GM12891 (cell line): Measurements from ENCODE around the gene DEUP1. TPM values are rescaled to one million over a fixed set of nuclear protein-coding genes. Genes with fewer than 3 reads are reported as not detected.
"Not testable (repeated sequence)": the region's sequence is repeated elsewhere in the genome, so short reads cannot be mapped to it uniquely, and the experiment has no call there.

Source experiments
- DNase-seq: peaks from one replicate; pipeline ENCODE4 v3.0.0; 2011; ENCODE audit warnings: low spot score; ENCODE audit not compliant: insufficient read length
- FAIRE-seq: peaks from 2 replicates; lab custom pipeline; 2011; peaks lifted over from hg19 to GRCh38; lab: Jason Lieb, UNC
- PAX5 ChIP-seq: IDR thresholded peaks from 2 replicates; pipeline ENCODE4 v1.6.1; 2011; ENCODE audit warnings: low read length, moderate library complexity, mild to moderate bottlenecking; ENCODE audit not compliant: insufficient read depth, severe bottlenecking
- POLR2A ChIP-seq: IDR thresholded peaks from 2 replicates; pipeline ENCODE4 v1.6.1; 2011; ENCODE audit warnings: low read depth, low read length, control low read depth
- POLR2AphosphoS5 ChIP-seq: IDR thresholded peaks from 2 replicates; pipeline ENCODE4 v1.6.1; 2011; ENCODE audit warnings: low read depth, low read length, control low read depth
- POU2F2 ChIP-seq: IDR thresholded peaks from 2 replicates; pipeline ENCODE4 v1.6.1; 2011; ENCODE audit warnings: low read depth, mild to moderate bottlenecking, control low read depth, low read length, moderate library complexity
- SPI1 ChIP-seq: IDR thresholded peaks from 2 replicates; pipeline ENCODE4 v1.6.1; 2011; ENCODE audit warnings: low read depth, low read length, control low read depth
- TAF1 ChIP-seq: IDR thresholded peaks from 2 replicates; pipeline ENCODE4 v1.6.1; 2011; ENCODE audit warnings: low read depth, low read length, control low read depth
- polyA plus RNA-seq: library from polyadenylated mRNA; unstranded; fragments of >200 nt; gene quantifications from one replicate; pipeline ENCODE4 v1.2.1, GENCODE V29; 2012; ENCODE audit warnings: low read depth, missing spikeins, inconsistent platforms; ENCODE audit not compliant: missing spikeins

The DEUP1 gene
- polyA plus RNA-seq = 0.40 TPM

GRCh38 chr11:93330446-93330984 lies at the start of gene DEUP1:
DEUP1 (plus strand) TSS chr11:93330742; CDS start chr11:93332260, 1,518 bp downstream.
- FAIRE-seq (no peak), DNase-seq (peak; percentile 34)

GRCh38 chr11:93285430-93285829 lies 45.1 kb upstream of the DEUP1 start:
- TF ChIP-seq SPI1 (no peak), TAF1 (no peak), POLR2A (no peak), PAX5 (no peak), POU2F2 (no peak), POLR2AphosphoS5 (no peak)
- FAIRE-seq (no peak), DNase-seq (no peak)

More at GRCh38 chr11:93330446-93330984, at the start of gene DEUP1:
- TF ChIP-seq PAX5 = no peak
- TF ChIP-seq POLR2AphosphoS5 = no peak
- no peak for TF ChIP-seq TAF1
- no peak for TF ChIP-seq POLR2A
- TF ChIP-seq SPI1 = no peak
- no peak for TF ChIP-seq POU2F2

DNA sequence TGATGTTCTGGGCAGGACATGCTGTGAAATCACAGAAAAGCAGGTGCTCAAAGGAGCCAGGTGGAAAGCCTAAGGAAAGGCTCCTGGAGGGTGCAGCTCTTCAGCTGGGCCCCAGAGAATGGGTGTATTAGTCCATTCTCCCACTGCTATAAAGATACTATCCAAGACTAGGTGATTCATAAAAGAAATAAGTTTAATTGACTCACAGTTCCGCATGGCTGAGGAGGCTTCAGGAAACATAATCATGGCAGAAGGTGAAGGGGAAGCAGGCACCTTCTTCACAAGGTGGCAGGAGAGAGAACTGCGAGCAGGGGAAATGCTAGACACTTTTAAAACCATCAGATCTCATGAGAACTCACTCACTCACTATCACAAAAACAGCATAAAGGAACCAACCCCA lies 43.1 kb upstream of the DEUP1 start:
- DNase-seq (no peak), FAIRE-seq (no peak)
- no peak for TF ChIP-seq POLR2A
- TF ChIP-seq SPI1 = no peak
- no peak for TF ChIP-seq TAF1
- TF ChIP-seq POU2F2 = no peak
- no peak for TF ChIP-seq PAX5
- no peak for TF ChIP-seq POLR2AphosphoS5

DNA sequence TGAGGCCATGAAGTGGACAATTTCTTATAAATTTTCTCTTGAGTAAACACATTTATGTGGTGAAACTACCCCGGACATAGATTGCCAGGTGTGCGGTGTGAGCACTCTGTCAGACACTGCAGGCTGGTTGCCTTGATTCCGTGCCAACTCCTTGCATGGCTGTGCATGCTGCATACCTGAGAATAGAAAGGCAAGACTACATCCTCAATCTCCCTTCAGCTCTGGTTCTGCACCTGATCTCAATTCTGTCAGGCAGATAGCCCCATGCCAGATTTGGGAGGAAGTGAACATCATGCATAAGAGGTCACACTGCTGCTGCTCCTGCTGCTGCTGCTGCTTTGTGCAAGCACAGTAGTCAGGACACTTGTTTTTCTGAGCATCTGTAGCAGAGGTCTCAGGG lies 42.5 kb upstream of the DEUP1 start:
- DNase-seq = no peak
- no peak for TF ChIP-seq POLR2A
- TF ChIP-seq SPI1 = peak; percentile 81
- peak; percentile 90 for FAIRE-seq

- no peak for FAIRE-seq
- no peak for TF ChIP-seq TAF1
- no peak for TF ChIP-seq POU2F2
- peak; percentile 85 for TF ChIP-seq SPI1
- no peak for TF ChIP-seq PAX5
- no peak for TF ChIP-seq POLR2AphosphoS5
- TF ChIP-seq POLR2A = no peak
- DNase-seq = no peak
Measured at GRCh38 chr11:93288767-93289166, 41.8 kb upstream of the DEUP1 start.

DNA sequence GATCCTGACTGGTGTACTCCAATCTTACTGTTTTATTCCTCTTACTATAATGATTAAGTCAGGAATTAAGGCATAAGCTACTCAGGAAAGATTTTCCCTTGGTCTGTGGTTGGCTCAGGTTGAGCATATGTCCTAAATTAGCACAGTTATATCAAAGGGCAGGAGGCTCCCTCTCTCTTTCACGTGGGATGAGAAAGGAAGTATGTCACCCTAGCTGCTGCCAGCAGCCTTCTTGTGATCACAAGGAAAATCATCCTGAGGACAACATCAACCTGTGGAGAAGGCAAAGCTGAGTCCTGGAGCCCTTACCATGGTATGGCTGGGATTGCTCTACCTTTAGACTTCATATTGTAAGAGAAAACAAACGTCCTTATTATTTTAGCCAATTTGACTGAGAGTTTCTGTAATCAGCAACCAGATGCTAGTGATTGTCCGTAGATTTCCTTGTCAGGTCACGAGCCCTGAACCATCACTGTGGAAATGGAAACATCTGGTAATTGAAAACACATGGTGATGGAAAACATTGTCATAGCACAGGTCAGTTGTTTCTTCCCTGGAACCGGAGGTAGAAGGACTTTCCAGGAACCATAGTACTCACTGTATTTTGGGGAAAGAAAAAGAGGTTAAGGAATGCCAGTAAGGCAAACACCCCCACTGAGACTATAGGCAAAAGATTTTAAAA lies 40.6 kb upstream of the DEUP1 start:
- FAIRE-seq (no peak), DNase-seq (no peak)
- no peak for TF ChIP-seq PAX5
- no peak for TF ChIP-seq POU2F2
- TF ChIP-seq POLR2A = no peak
- no peak for TF ChIP-seq SPI1

DNA sequence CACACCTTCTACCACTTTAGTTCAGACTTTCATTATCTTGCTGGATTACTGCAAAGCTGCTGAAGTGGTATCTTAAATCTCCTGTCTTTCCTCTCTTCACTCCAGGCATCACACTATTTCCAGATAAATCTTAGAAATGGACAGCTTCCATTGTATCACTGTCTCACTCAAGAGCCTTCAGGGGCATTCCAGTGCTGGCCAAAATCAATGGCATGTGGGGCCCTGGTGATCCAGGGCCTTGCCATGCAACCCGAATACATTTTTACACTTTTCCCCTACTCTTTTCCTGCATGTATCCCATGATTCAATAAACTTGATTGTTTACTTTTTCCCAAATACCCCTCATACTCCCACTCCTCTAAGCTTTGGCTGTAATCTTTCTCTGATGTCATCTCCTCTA lies 39.4 kb upstream of the DEUP1 start:
- DNase-seq (no peak), FAIRE-seq (no peak)
- no peak for TF ChIP-seq POU2F2
- TF ChIP-seq POLR2A = no peak
- TF ChIP-seq POLR2AphosphoS5 = no peak
- no peak for TF ChIP-seq SPI1
- no peak for TF ChIP-seq PAX5

GRCh38 chr11:93291898-93292297 lies 38.6 kb upstream of the DEUP1 start:
- TF ChIP-seq POU2F2 (no peak), PAX5 (no peak), POLR2A (no peak), TAF1 (no peak), SPI1 (no peak), POLR2AphosphoS5 (no peak)
- no peak for DNase-seq
- no peak for FAIRE-seq

GRCh38 chr11:93295921-93296575 lies 34.5 kb upstream of the DEUP1 start:
- DNase-seq (no peak), FAIRE-seq (no peak)
- TF ChIP-seq POLR2AphosphoS5 = no peak
- TF ChIP-seq POU2F2 = no peak
- TF ChIP-seq TAF1 = no peak
- no peak for TF ChIP-seq POLR2A
- no peak for TF ChIP-seq PAX5
- TF ChIP-seq SPI1 = no peak

- TF ChIP-seq SPI1 (no peak), POLR2A (no peak)
- DNase-seq = no peak
- FAIRE-seq = no peak
Measured at GRCh38 chr11:93303689-93304088, 26.9 kb upstream of the DEUP1 start.

GRCh38 chr11:93314399-93314798 lies 16.1 kb upstream of the DEUP1 start:
- DNase-seq, FAIRE-seq: not testable (repeated sequence)
